PC-9 (cell line): ENCODE data around the gene FAH.

Experiments used
- EZH2 ChIP-seq: fragments of 200-600 bp; sonication (generic); IDR thresholded peaks from 2 replicates; pipeline ENCODE4 v1.8.0; 2017; ENCODE audit warnings: antibody characterized with exemption, low read depth
- TF ChIP-seq, protein P1 (sequence below): fragments of 200-600 bp; sonication (generic); conservative IDR thresholded peaks from 2 replicates; pipeline ENCODE4 v1.6.1; 2017; ENCODE audit warnings: mixed run types, antibody characterized with exemption, mild to moderate bottlenecking, moderate library complexity

DNA sequence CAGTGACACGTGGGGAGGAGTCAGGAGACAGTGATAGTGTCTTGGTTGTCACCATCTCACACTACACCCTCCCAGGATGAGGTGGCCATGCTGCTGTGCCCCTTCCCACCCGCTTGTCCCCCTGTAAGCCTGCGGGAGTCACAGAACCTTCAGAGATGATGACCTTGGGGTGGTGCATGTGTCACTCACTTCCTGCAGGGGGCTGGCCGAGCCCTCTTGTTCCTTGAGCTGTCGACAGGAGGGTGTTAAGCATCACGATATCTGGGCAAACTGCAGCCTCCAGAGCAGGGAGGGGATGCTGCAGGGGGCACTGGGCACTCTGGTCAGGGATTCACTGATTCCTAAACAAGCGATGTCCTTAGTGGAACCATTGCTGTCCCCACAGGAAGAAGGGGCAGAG lies 27.7 kb downstream of the FAH start:
- TF ChIP-seq, protein P1, sequence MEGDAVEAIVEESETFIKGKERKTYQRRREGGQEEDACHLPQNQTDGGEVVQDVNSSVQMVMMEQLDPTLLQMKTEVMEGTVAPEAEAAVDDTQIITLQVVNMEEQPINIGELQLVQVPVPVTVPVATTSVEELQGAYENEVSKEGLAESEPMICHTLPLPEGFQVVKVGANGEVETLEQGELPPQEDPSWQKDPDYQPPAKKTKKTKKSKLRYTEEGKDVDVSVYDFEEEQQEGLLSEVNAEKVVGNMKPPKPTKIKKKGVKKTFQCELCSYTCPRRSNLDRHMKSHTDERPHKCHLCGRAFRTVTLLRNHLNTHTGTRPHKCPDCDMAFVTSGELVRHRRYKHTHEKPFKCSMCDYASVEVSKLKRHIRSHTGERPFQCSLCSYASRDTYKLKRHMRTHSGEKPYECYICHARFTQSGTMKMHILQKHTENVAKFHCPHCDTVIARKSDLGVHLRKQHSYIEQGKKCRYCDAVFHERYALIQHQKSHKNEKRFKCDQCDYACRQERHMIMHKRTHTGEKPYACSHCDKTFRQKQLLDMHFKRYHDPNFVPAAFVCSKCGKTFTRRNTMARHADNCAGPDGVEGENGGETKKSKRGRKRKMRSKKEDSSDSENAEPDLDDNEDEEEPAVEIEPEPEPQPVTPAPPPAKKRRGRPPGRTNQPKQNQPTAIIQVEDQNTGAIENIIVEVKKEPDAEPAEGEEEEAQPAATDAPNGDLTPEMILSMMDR: no peak
- TF ChIP-seq EZH2: no peak
